ENCODE measurements around the gene SPARCL1.

- no peak for TF ChIP-seq CTCF (IDR thresholded peaks at IDR 0.05; ENCODE audit: low read depth, low read length, poor library complexity, severe bottlenecking)
- no peak for TF ChIP-seq EZH2phosphoT487 (IDR thresholded peaks at IDR 0.05; ENCODE audit: borderline replicate concordance, low read length)
Observed at GRCh38 chr4:87517621-87518020, 11.6 kb downstream of the SPARCL1 start.

Measured in DOHH2 (cell line).